ENCODE results near the gene EFNA5.

GRCh38 chr5:107563959-107564544, 106.7 kb downstream of the EFNA5 start:
- no peak for TF ChIP-seq ARNTL (CRISPR knock-in tag; IDR thresholded peaks at IDR 0.05; ENCODE audit: borderline replicate concordance, low read depth)
- TF ChIP-seq RARB (CRISPR knock-in tag; IDR thresholded peaks at IDR 0.05): no peak
- no peak for TF ChIP-seq TCF4 (CRISPR knock-in tag; IDR thresholded peaks at IDR 0.05; ENCODE audit: borderline replicate concordance)
- TF ChIP-seq ZFP3 (CRISPR knock-in tag; IDR thresholded peaks at IDR 0.05): no peak
- TF ChIP-seq ZFP30 (CRISPR knock-in tag; IDR thresholded peaks at IDR 0.05): no peak
- no peak for TF ChIP-seq ESRRG (CRISPR knock-in tag; IDR thresholded peaks at IDR 0.05)
- TF ChIP-seq ZC3H10 (CRISPR knock-in tag; IDR thresholded peaks at IDR 0.05): no peak
- no peak for TF ChIP-seq BACH2 (CRISPR knock-in tag; IDR thresholded peaks at IDR 0.05; ENCODE audit: borderline replicate concordance)
